Epidermal melanocyte (primary cell): ENCODE data around the gene TUBGCP6.

ENCODE experiments used
- DNase-seq: peaks from one replicate; pipeline ENCODE4 v3.0.0; 2011; ENCODE audit warnings: low spot score; ENCODE audit not compliant: insufficient read length

The TUBGCP6 gene

GRCh38 chr22:50264946-50265669 lies 20.3 kb upstream of the TUBGCP6 start:
- DNase-seq: no peak

- no peak for DNase-seq
Observed at GRCh38 chr22:50264104-50264745, 19.4 kb upstream of the TUBGCP6 start.

DNA sequence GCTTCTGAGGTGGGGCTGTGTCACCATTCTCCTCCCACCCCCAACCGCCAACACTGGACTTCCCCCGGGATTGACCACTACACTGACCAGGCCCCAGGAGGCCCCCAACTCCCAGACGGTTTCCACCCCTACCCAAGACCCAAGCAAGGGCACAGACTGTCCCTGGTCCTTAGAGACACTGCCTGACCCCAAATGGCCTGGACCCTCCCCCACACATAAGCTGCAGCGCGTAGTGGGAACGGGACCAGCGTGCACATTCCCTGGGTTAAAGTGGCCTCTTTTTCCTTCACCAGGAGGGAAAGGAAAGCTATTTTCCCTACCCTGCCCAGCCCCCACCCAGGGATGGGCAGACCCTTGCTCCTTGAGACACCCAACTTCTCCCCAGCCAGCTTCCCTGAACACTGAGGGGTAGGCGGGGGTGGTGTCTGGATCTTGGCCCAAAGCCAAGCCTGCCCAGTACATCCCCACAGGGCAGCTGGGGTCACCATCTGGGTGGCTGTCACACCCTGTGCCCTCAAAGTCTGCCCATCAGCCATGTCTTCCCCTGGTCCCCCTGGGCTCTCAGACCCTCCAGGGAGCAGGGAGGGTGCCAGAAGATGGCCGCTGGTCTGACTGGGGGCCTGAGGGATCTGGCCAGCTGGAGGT lies 18.3 kb upstream of the TUBGCP6 start:
- no peak for DNase-seq

DNA sequence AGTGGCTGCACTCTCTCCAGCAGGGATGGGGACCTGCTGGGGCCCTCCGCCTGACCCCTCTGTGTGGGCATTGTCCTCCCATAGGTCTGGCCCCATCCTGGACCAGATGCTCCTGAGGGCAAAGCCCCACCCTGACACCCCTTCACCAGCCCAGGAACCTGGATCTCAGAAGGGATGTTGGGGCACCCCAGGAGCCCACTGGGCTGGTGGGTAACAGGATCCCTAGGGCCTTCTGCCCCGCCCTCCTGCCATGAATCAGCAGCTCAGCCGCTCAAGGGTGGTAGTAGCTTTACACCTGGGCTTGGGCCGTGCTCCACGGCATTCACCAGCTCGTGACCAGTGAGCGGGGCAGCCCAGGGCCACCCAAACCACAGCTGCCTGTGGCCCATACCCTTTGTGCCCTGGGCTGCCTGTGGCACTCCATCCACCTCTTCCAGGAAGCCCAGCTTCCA lies 17.7 kb upstream of the TUBGCP6 start:
- DNase-seq: no peak

DNA sequence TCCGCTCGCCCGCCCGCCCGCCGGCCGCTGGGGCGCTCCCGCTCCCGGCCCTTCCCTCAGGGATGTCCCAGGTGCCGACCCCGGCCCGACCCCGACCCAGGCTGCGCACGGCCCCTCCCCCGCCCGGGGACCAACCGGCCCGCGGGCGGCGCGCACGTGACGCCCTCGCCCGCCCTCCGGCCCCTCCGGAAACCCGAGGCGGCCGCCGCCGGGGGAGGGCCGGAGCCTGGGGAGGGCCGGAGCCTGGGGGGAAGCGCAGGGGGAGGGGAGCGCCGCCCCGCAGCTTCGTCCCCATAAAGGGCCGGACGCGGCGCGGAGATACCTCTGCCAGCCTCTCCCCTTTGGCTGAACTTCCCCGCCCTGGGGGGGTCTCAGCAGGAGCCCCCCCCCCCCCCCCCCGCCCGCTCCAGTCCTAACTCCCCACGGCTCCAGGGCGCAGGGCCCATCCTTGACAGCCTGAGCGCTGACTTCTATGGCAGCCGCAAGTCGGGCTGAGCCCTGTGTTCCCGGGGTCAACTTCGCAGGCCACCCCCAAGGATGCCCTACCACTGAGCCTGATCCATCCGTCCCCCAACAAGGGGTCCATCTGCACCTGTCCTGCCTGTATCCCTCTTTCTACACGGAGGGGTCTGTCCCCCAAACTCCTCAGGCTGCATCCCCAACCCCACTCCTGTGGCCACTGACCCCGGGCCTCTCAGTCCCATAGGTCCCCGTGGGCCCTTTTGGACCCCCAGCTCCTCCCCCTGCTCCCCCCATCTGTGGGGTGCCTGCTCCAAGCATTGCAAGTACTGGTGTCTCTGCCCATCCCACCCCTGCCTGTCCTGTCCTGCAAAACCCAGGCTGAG lies 17.0 kb upstream of the TUBGCP6 start, which contains the start of gene MAPK12:
Gene MAPK12 (minus strand): TSS at position 69 of the 845 bp plus-strand sequence. CDS start 174 bp downstream, outside the sequence.
- no peak for DNase-seq

GRCh38 chr22:50260801-50261614 lies 16.2 kb upstream of the TUBGCP6 start:
- no peak for DNase-seq

DNA sequence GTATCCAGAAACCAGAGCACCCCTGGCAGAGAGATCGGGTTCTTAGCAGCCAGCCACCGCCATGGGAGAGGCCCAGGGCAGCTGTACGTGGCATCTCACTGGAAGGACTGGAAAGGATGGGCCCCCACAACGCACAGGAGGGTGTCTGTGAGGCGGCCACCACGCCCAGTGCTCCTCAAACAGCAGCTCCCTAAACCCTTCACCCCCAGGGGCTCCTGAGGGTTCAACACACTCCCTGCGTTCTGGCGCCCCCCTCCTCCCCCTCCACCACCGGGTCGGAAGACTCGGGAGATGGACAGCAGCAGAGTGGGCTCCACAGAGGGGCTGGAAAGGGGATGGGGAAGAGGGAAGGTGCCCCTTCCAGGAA lies 15.6 kb upstream of the TUBGCP6 start:
- no peak for DNase-seq

GRCh38 chr22:50259302-50259701 lies 14.5 kb upstream of the TUBGCP6 start:
- no peak for DNase-seq

- no peak for DNase-seq
Observed at GRCh38 chr22:50258361-50259292, 13.8 kb upstream of the TUBGCP6 start.

GRCh38 chr22:50257451-50258360 lies 12.9 kb upstream of the TUBGCP6 start:
- no peak for DNase-seq

- no peak for DNase-seq
Observed at GRCh38 chr22:50257041-50257440, 12.2 kb upstream of the TUBGCP6 start.

DNA sequence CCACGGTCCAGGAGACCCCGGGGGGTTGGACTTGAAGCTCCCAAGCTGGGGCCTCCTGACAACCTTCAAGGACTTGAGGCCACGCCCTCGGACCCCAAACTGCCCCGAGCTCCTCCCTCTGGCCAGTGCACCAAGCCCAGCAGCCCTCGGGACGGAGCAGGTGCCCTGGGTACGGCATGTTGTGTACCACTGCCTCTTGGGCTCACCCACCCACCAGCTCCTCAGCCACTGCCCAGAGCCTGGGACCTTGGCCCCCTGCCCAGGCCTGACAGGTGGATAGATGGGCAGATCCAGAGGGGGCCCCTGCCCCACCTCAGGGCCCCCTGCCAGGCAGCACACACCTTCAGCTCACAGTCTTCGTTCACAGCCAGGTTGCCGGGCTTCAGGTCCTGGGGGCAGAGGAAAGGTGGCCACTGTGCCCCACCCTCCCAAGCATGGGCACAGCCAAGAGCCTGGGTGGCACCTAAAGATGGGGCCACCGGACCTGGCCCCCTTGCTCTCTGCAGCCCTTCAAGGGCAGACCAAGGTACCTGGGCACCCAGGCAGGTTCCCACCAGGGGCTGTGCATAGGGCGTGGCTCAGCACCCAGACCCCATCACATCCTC lies 11.5 kb upstream of the TUBGCP6 start:
- DNase-seq: no peak

DNA sequence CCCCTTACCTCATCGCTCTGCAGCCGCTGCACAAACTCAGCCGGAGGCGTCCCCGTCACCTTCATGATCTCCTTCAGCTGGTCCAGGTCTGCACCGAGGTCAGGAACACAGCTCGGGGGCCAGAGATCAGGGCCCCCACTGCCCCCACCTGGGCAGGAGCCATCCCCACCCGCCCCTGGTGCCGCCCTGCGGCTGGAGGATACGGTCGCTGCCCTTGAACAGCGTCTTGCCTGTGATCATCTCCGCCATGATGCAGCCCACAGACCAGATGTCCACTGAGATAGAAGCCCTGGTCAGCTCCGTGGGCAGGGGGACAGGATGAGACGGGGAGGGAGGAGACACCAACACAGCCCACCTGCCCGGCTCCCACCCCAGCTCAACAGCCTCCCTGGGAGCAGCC lies 10.8 kb upstream of the TUBGCP6 start:
- no peak for DNase-seq

DNA sequence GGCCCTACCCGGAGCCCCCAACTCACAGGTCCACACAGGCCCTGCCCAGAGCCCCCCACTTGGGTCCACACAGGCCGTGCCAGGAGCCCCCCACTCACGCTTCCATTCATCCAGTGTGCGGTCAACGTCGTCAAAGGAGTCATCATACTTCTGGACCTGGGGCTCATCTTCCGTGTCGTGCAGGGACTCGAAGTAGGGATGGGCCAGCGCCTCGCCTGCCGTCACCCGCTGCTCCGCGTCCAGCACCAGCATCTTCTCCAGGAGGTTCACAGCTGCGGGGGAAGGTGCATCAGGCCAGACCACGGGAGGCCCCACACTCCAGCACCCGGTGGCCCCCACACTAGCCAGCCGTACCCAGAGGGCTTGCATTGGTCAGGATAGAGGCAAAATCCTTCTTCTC lies 10.3 kb upstream of the TUBGCP6 start:
- DNase-seq: no peak

- no peak for DNase-seq
Observed at GRCh38 chr22:50253941-50254340, 9.1 kb upstream of the TUBGCP6 start.

- no peak for DNase-seq
Observed at GRCh38 chr22:50253046-50253915, 8.5 kb upstream of the TUBGCP6 start.
